Loucy (cell line): ENCODE data around the gene OR1F1.

Source experiments
- EZH2phosphoT487 ChIP-seq: fragments of 200-600 bp; IDR thresholded peaks from 2 replicates; pipeline ENCODE4 v1.6.1; 2018; ENCODE audit warnings: antibody characterized with exemption, mild to moderate bottlenecking, moderate library complexity, borderline replicate concordance
- TF ChIP-seq, protein P1 (sequence below): fragments of 200-600 bp; sonication (generic); conservative IDR thresholded peaks from 2 replicates; pipeline ENCODE4 v1.5.1; 2014; ENCODE audit warnings: mild to moderate bottlenecking, antibody characterized with exemption, low read length

DNA sequence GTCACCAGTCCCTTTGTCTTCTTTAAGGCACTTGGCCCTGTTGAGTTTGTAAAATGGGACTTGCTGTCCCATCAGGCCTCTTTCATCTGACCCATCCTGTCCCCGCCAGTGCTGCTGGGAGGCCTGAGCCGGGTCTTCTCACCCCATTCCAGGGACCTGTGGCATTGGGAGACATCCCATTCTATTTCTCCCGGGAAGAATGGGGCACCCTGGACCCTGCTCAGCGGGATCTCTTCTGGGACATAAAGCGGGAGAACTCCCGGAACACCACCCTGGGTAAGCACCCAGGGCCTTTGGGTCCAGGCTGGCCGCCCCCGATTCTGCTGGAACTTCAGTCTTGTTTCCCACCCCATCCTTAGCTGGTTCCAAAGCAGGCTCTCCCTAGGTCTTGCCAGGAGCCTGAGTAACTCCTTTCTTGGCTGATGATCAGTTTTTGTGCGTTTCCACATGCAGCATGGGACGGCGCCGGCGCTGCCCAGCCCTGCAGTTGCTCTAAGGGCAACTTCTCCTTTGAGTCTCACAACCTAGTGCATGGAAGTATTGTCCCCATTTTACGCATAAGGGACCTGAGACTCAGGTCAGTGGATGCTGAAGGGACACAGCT, 49.1 kb upstream of the OR1F1 start:
- TF ChIP-seq, protein P1, sequence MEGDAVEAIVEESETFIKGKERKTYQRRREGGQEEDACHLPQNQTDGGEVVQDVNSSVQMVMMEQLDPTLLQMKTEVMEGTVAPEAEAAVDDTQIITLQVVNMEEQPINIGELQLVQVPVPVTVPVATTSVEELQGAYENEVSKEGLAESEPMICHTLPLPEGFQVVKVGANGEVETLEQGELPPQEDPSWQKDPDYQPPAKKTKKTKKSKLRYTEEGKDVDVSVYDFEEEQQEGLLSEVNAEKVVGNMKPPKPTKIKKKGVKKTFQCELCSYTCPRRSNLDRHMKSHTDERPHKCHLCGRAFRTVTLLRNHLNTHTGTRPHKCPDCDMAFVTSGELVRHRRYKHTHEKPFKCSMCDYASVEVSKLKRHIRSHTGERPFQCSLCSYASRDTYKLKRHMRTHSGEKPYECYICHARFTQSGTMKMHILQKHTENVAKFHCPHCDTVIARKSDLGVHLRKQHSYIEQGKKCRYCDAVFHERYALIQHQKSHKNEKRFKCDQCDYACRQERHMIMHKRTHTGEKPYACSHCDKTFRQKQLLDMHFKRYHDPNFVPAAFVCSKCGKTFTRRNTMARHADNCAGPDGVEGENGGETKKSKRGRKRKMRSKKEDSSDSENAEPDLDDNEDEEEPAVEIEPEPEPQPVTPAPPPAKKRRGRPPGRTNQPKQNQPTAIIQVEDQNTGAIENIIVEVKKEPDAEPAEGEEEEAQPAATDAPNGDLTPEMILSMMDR, result no peak
- no peak for TF ChIP-seq EZH2phosphoT487
